Stimulated activated CD8-positive, alpha-beta memory T cell treated with anti-CD3 and anti-CD28 coated beads, Interleukin-4, amount 100 ng/mL, for 4 hours (primary cell): Measurements from ENCODE around the gene VARS2.

Experiments
- DNase-seq, 2 donors: peaks; one replicate each; pipeline ENCODE4 v3.0.0-alpha.2; 2020; ENCODE audit warnings: low read depth in 2 of 2, low spot score in 1 of 2

VARS2 gene

GRCh38 chr6:30884521-30885480 is 29.2 kb upstream of the VARS2 start:
- no peak for DNase-seq

GRCh38 chr6:30885481-30885998 is 28.5 kb upstream of the VARS2 start:
- DNase-seq: no peak

- DNase-seq: no peak
These were observed 27.8 kb upstream of the VARS2 start for GRCh38 chr6:30885999-30886896.

- DNase-seq: no peak
These were observed 27.2 kb upstream of the VARS2 start for GRCh38 chr6:30886897-30887255.

- no peak for DNase-seq
These were observed 25.9 kb upstream of the VARS2 start for GRCh38 chr6:30887901-30888815.

GRCh38 chr6:30888816-30889495 is 25.1 kb upstream of the VARS2 start:
- DNase-seq: no peak

GRCh38 chr6:30889496-30889885 is 24.5 kb upstream of the VARS2 start:
- DNase-seq: no peak

- no peak for DNase-seq
These were observed 24.0 kb upstream of the VARS2 start for GRCh38 chr6:30889921-30890645.

GRCh38 chr6:30890646-30891449 is 23.2 kb upstream of the VARS2 start:
- DNase-seq: no peak

- no peak for DNase-seq
These were observed 22.7 kb upstream of the VARS2 start for GRCh38 chr6:30891450-30891723.

GRCh38 chr6:30891816-30892538 is 22.1 kb upstream of the VARS2 start:
- DNase-seq: no peak

- DNase-seq: no peak
These were observed 20.9 kb upstream of the VARS2 start for GRCh38 chr6:30893001-30893591.

GRCh38 chr6:30893666-30894065 is 20.4 kb upstream of the VARS2 start:
- no peak for DNase-seq

- DNase-seq: no peak
These were observed 19.7 kb upstream of the VARS2 start for GRCh38 chr6:30894381-30894780.

GRCh38 chr6:30894935-30895334 is 19.1 kb upstream of the VARS2 start:
- DNase-seq: no peak

- DNase-seq: no peak
These were observed 18.7 kb upstream of the VARS2 start for GRCh38 chr6:30895343-30895742.

- no peak for DNase-seq
These were observed 17.5 kb upstream of the VARS2 start for GRCh38 chr6:30896541-30896940.

GRCh38 chr6:30897882-30898281 is 16.2 kb upstream of the VARS2 start:
- no peak for DNase-seq
